ENCODE results near the gene TNFRSF12A. TPM values are rescaled to one million over a fixed set of nuclear protein-coding genes. Genes with fewer than 3 reads are reported as not detected.

The TNFRSF12A gene
- polyA plus RNA-seq, 1 donor = 48.4 TPM

DNA sequence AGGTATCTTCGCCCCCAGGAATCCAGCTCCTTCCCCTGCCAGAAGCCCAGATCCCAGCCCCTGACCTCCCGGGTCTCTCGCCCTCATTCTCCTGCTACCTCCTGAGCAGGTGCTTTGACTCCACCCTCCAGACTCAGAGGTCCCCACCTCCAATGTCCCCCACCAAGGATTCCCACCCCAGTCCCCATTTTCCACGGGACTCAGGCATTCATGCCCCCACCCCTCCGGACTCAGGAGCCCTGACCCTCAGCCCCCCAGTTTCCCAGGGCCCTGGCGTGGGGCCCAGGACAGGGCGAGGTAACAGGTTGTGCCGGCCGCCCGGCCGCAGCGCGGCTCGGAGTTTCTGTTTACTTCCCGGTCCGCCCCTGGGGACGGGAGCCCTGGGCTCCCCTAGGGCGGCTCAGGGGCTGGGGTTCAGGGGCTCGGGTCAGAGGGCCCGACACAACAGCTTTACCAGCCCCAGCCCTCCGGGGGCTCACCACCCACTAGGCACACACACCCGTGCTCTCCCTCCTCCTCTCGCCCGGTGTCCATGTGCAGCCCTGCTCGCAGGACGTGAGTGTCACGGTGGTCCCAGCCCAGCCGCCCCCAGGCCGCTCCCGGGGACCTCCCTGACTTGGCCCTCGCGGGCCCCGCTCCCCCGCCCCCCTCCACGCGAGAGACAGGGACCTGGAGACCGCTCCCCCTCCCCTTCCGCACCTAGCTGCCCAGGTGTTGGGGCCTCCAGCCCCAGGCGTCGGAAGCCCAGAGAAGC lies 16.0 kb downstream of the TNFRSF12A start:
- Histone ChIP-seq H3K36me3 (ENCODE audit: control insufficient read depth, insufficient read depth, low read length) (no peaks in the 10 kb centered on the region), H3K9me3 (ENCODE audit: control insufficient read depth, low read depth, low read length) (no peaks in the 10 kb centered on the region), H3K4me1 (ENCODE audit: control insufficient read depth, insufficient read depth, low read length) (peaks cover 20% of the 10 kb centered on the region), H3K27me3 (ENCODE audit: control insufficient read depth, insufficient read depth, low read length) (peaks cover 43% of the 10 kb centered on the region), H3K27ac (ENCODE audit: low read length) (no peak overlapping the region), H3K4me3 (ENCODE audit: low read length) (peak overlapping the region; percentile 59)
- WGBS (ENCODE audit: insufficient coverage, low lambda C conversion rate) = no CpG with 5 or more reads among the region's 40 CpGs
- peak in 1 of 2 donors; percentile 59 for DNase-seq

DNA sequence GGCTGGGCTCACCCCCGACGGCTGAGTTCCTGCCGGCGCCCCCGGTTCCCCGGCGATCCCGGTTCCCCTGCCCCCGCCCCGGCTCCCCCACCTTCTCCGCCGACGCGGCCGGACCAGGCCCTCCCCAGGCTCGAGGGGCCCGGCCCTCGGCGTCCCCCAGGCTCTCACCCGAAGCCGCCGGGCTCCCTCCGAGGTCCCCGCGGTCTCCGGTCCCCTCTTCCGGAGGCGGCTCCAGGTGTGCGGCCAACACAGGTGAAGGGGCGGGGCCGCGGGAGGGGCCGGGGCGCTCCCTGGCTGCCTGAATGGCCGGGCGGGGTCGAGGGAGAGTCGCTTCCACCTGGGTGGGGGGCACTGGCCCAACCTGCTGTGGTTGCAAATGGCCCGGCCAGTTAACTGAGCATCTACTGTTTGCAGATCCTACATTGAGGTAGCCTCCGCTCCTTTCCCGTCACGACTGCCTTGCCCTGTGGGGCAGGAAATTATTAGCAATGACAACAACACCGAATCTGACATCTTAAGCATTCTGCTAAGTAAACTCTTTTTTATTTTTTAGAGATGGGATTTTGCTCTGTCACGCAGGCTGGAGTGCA lies 16.7 kb downstream of the TNFRSF12A start, which contains the start of gene BICDL2:
Gene BICDL2 (minus strand): TSS at position 219 of the 590 bp plus-strand sequence. CDS start 1,448 bp downstream, outside the sequence.
- DNase-seq = peak in 1 of 2 donors; percentile 73
- Histone ChIP-seq H3K27me3 (ENCODE audit: control insufficient read depth, insufficient read depth, low read length) (peaks cover 47% of the 10 kb centered on the region), H3K9me3 (ENCODE audit: control insufficient read depth, low read depth, low read length) (no peaks in the 10 kb centered on the region), H3K4me3 (ENCODE audit: low read length) (peak within 1 kb of the TSS; percentile 59), H3K4me1 (ENCODE audit: control insufficient read depth, insufficient read depth, low read length) (peaks cover 20% of the 10 kb centered on the region), H3K27ac (ENCODE audit: low read length) (no peak within 1 kb of the TSS), H3K36me3 (ENCODE audit: control insufficient read depth, insufficient read depth, low read length) (no peaks in the 10 kb centered on the region)
- WGBS (ENCODE audit: insufficient coverage, low lambda C conversion rate) = no CpG with 5 or more reads among the region's 44 CpGs

DNA sequence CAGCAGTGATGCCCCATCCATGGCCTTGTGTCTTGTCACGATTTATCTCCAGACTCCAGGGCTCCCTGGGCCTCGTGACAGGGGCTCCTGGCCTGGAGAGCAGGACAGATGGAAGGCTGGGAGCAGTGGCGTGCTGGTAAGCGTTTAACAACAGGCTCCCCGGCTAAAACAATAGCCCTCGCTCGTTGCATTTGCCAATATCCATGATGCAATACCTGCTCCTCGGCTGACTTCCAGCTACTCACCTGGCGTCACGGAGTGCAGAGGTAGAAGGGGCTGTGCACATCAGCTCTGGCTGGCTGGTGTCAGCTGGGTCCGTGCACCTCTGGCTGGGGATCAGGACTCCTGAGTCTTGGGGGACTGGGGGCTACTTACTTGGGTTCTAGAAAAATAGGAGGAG lies 18.1 kb downstream of the TNFRSF12A start:
- DNase-seq = peak; percentile 65 to 82
- peaks cover 51% of the 10 kb centered on the region for H3K27me3 ChIP-seq (ENCODE audit: control insufficient read depth, insufficient read depth, low read length)
- H3K4me1 ChIP-seq (ENCODE audit: control insufficient read depth, insufficient read depth, low read length) = peaks cover 18% of the 10 kb centered on the region
- no peaks in the 10 kb centered on the region for H3K36me3 ChIP-seq (ENCODE audit: control insufficient read depth, insufficient read depth, low read length)
- H3K9me3 ChIP-seq (ENCODE audit: control insufficient read depth, low read depth, low read length) = no peaks in the 10 kb centered on the region
- no peak overlapping the region for H3K4me3 ChIP-seq (ENCODE audit: low read length)
- no CpG with 5 or more reads among the region's 11 CpGs for WGBS (ENCODE audit: insufficient coverage, low lambda C conversion rate)
- no peak overlapping the region for H3K27ac ChIP-seq (ENCODE audit: low read length)

DNA sequence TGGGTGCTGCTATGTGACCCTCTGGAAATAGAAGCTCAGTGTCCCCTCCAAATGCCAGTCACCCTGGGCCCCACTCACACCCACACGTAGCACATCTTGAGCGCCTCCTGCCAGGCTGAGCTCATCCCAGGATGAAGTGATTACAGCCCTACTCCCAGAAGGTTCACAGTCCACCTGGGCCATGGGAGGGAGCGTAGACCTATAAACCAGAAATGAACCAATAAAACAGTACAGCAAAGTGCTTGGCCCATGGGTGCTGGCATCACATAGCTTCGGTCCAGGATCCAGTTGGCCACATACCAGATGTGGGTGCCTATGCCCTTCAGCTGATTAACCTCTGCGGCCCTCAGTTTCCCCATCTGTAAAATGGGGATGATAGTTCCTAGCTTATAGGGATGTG lies 18.7 kb downstream of the TNFRSF12A start:
- Histone ChIP-seq H3K4me3 (ENCODE audit: low read length) (no peak overlapping the region), H3K27ac (ENCODE audit: low read length) (peak overlapping the region; percentile 21), H3K27me3 (ENCODE audit: control insufficient read depth, insufficient read depth, low read length) (peaks cover 57% of the 10 kb centered on the region), H3K4me1 (ENCODE audit: control insufficient read depth, insufficient read depth, low read length) (peaks cover 18% of the 10 kb centered on the region), H3K36me3 (ENCODE audit: control insufficient read depth, insufficient read depth, low read length) (no peaks in the 10 kb centered on the region), H3K9me3 (ENCODE audit: control insufficient read depth, low read depth, low read length) (no peaks in the 10 kb centered on the region)
- peak; percentile 68 to 80 for DNase-seq
- WGBS (ENCODE audit: insufficient coverage, low lambda C conversion rate) = no CpG with 5 or more reads among the region's 5 CpGs

DNA sequence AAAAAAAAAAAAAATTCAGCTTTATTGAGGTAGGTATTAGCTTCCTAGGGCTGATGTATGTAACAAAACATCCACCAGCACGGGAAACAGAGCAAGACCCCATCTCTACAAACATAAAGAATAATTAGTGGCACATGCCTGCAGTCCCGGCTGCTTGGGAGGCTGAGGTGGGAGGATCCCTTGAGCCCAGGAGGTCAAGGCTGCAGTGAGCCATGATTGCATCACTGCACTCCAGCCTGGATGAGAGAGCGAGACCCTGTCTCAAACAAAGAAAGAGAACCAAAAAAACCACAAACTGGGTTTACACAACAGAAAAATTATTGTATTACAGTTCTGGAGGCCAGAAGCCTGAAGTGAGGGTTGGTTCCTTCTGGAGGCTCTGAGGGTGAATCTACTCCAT lies 22.2 kb downstream of the TNFRSF12A start:
- no peak overlapping the region for H3K27ac ChIP-seq (ENCODE audit: low read length)
- WGBS (ENCODE audit: insufficient coverage, low lambda C conversion rate) = no CpG with 5 or more reads among the region's 3 CpGs
- no peaks in the 10 kb centered on the region for H3K36me3 ChIP-seq (ENCODE audit: control insufficient read depth, insufficient read depth, low read length)
- H3K9me3 ChIP-seq (ENCODE audit: control insufficient read depth, low read depth, low read length) = peaks cover 15% of the 10 kb centered on the region
- H3K4me1 ChIP-seq (ENCODE audit: control insufficient read depth, insufficient read depth, low read length) = peaks cover 25% of the 10 kb centered on the region
- no peak for DNase-seq
- no peak overlapping the region for H3K4me3 ChIP-seq (ENCODE audit: low read length)
- peaks cover 66% of the 10 kb centered on the region for H3K27me3 ChIP-seq (ENCODE audit: control insufficient read depth, insufficient read depth, low read length)

DNA sequence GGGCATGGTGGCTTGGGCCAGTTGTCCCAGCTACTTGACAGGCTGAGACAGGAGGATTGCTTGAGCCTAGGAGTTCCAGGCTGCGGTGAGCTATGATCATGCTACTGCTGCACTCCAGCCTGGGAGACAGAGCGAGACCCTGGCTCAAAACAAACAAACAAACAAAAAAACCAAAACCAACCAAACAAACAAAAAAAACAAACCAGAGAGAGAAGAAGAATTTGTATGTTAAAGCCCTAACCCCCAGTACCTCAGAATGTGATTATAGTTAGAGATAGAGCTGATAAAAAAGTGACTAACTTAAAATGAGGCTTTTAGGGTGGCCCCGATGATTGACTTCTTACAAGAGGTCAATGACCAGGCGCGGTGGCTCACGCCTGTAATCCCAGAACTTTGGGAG lies 24.5 kb downstream of the TNFRSF12A start:
- Histone ChIP-seq H3K4me1 (ENCODE audit: control insufficient read depth, insufficient read depth, low read length) (peaks cover 9% of the 10 kb centered on the region), H3K36me3 (ENCODE audit: control insufficient read depth, insufficient read depth, low read length) (no peaks in the 10 kb centered on the region), H3K4me3 (ENCODE audit: low read length) (no peak overlapping the region), H3K9me3 (ENCODE audit: control insufficient read depth, low read depth, low read length) (peaks cover 16% of the 10 kb centered on the region), H3K27ac (ENCODE audit: low read length) (no peak overlapping the region), H3K27me3 (ENCODE audit: control insufficient read depth, insufficient read depth, low read length) (peaks cover 83% of the 10 kb centered on the region)
- no peak for DNase-seq
- 80% methylated on average over 1 of the region's 6 CpGs for WGBS (ENCODE audit: insufficient coverage, low lambda C conversion rate)

DNA sequence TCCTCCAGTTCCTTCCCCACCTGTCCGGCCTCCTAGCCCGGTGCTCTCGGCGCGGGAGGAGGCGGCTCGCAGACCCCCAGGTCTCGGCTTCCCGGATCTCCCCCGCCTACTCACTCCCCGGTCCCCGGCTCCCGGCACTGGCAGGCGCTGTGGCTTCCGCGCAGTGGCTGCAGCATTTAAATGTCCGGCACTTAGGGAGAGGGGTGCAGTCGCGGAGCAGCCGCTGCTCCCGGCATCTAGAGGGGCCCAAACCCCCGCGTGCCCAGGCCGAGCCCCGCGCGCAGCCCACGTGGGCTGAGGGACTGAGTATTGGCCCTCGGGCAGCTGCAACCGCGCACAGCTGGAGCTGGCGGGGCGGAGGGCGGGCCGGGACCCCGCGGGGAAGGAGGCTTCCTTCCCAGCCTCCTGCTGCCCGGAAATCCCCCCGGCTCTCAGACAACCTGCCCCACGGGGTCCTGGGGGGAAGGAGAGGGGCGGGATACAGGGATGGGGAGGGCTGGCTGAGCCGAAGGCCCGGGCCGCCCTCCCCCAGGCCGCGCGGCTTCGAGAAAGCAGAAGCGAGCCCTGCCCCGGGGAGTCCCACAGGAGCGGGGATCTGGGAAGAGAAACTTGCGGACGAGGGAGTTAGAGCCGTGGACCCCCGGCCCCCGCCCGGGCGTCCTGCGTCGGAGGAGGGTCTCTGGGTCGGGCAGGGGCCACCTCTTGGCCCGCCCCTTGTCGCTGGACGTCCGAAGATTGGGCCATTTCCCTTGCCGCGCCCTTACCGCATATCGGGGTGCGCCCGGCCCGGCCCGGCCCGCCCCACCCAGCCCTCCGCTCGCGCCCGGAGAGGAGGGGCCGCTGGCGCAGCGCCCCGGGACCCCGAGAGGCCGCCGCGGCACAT lies 25.8 kb downstream of the TNFRSF12A start, which contains the start of gene MMP25:
Gene MMP25 (plus strand): TSS at position 804 of the 883 bp plus-strand sequence. CDS start 357 bp downstream, outside the sequence.
- Histone ChIP-seq H3K27ac (ENCODE audit: low read length) (no peak within 1 kb of the TSS), H3K36me3 (ENCODE audit: control insufficient read depth, insufficient read depth, low read length) (no peaks in the 10 kb centered on the region), H3K9me3 (ENCODE audit: control insufficient read depth, low read depth, low read length) (peaks cover 16% of the 10 kb centered on the region), H3K27me3 (ENCODE audit: control insufficient read depth, insufficient read depth, low read length) (peaks cover 91% of the 10 kb centered on the region), H3K4me1 (ENCODE audit: control insufficient read depth, insufficient read depth, low read length) (peaks cover 9% of the 10 kb centered on the region), H3K4me3 (ENCODE audit: low read length) (peak within 1 kb of the TSS; percentile 31)
- DNase-seq = peak in 1 of 2 donors; percentile 27
- WGBS (ENCODE audit: insufficient coverage, low lambda C conversion rate) = no CpG with 5 or more reads among the region's 86 CpGs

DNA sequence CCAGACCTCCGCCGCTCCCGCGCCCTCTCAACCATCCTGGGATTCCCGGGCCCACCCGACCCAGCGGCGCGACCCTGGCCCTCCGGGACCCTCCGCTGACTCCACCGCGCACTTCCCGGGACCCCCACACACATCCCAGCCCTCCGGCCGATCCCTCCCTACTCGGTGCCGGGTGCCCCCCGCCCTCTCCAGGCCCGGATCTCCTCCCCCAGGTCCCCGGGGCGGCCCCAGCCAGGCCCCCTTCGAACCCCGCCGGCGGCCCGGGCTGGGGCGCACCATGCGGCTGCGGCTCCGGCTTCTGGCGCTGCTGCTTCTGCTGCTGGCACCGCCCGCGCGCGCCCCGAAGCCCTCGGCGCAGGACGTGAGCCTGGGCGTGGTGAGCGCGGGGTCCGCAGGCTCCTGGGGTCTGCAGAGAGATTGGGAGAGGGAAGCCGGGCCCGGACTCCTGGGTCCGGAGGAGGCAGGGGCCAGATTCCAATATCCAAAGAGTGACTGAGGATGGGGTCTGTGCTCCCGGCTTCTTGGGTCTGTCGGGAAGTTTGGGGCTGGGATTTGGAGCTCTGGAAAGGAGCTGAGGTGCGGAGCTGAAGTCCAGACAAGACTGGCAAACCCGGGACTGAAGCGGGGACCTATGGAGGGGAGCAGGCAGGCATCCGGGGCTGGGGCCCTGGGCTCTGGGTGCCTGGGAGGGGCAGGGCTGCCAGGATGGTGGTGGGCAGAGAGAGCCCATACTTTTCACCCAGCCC lies 26.6 kb downstream of the TNFRSF12A start:
- Histone ChIP-seq H3K9me3 (ENCODE audit: control insufficient read depth, low read depth, low read length) (peaks cover 16% of the 10 kb centered on the region), H3K4me1 (ENCODE audit: control insufficient read depth, insufficient read depth, low read length) (peaks cover 9% of the 10 kb centered on the region), H3K27me3 (ENCODE audit: control insufficient read depth, insufficient read depth, low read length) (peaks cover 86% of the 10 kb centered on the region), H3K27ac (ENCODE audit: low read length) (no peak overlapping the region), H3K4me3 (ENCODE audit: low read length) (no peak overlapping the region), H3K36me3 (ENCODE audit: control insufficient read depth, insufficient read depth, low read length) (no peaks in the 10 kb centered on the region)
- DNase-seq = no peak
- no CpG with 5 or more reads among the region's 54 CpGs for WGBS (ENCODE audit: insufficient coverage, low lambda C conversion rate)

DNA sequence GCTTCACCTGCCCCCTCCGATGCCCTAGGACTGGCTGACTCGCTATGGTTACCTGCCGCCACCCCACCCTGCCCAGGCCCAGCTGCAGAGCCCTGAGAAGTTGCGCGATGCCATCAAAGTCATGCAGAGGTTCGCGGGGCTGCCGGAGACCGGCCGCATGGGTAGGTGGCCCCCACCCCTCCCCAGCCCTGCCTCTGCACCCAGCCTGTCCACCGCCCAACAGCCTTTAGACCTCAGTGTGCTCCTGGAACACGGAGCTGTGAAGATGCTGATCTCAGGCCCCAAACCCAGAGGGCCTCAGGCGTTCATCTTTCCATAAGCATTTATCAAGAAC lies 27.2 kb downstream of the TNFRSF12A start:
- Histone ChIP-seq H3K9me3 (ENCODE audit: control insufficient read depth, low read depth, low read length) (peaks cover 16% of the 10 kb centered on the region), H3K27me3 (ENCODE audit: control insufficient read depth, insufficient read depth, low read length) (peaks cover 85% of the 10 kb centered on the region), H3K36me3 (ENCODE audit: control insufficient read depth, insufficient read depth, low read length) (no peaks in the 10 kb centered on the region), H3K4me3 (ENCODE audit: low read length) (no peak overlapping the region), H3K4me1 (ENCODE audit: control insufficient read depth, insufficient read depth, low read length) (peaks cover 9% of the 10 kb centered on the region), H3K27ac (ENCODE audit: low read length) (no peak overlapping the region)
- WGBS (ENCODE audit: insufficient coverage, low lambda C conversion rate) = no CpG with 5 or more reads among the region's 13 CpGs
- DNase-seq = no peak
